PFSK-1 (cell line): Measurements from ENCODE around the gene EXOC6B.

Source experiments
- FOXP2 ChIP-seq: optimal IDR thresholded peaks from 2 replicates; pipeline ENCODE3; 2011; ENCODE audit warnings: borderline replicate concordance, control low read depth, inconsistent platforms; ENCODE audit not compliant: insufficient read depth; ENCODE audit errors: extremely low read length, extremely low read depth
- POLR2AphosphoS5 ChIP-seq: IDR thresholded peaks from 2 replicates; pipeline ENCODE4 v1.6.1; 2012; ENCODE audit warnings: low read depth, mild to moderate bottlenecking, control low read depth, low read length, moderate library complexity
- REST ChIP-seq, 2 experiments: IDR thresholded peaks; 2 replicates each; pipeline versions ENCODE4 v1.6.1 to v1.8.0; 2011 to 2012; ENCODE audit warnings: low read depth in 2 of 2, low read length in 2 of 2, control low read depth in 1 of 2, inconsistent platforms in 1 of 2, mild to moderate bottlenecking in 1 of 2, moderate library complexity in 1 of 2; ENCODE audit not compliant: insufficient read depth in 1 of 2
- SIN3A ChIP-seq: IDR thresholded peaks from 2 replicates; pipeline ENCODE4 v1.6.1; 2012; ENCODE audit warnings: mild to moderate bottlenecking, low read length, moderate library complexity, borderline replicate concordance; ENCODE audit not compliant: insufficient read depth

GRCh38 chr2:72612614-72613160, 213.1 kb downstream of the EXOC6B start:
- TF ChIP-seq REST (IDR thresholded peaks at IDR 0.05; ENCODE audit: insufficient read depth in 1 of 2, low read depth in 2 of 2, low read length in 2 of 2): no peak
- no peak for TF ChIP-seq SIN3A
- no peak for TF ChIP-seq POLR2AphosphoS5
- no peak for TF ChIP-seq FOXP2
